ENCODE results near the gene PPP1R27. TPM values are rescaled to one million over a fixed set of nuclear protein-coding genes. Genes with fewer than 3 reads are reported as not detected.

PPP1R27 gene
- total RNA-seq, 1 experiment from 2014 or later: not detected

GRCh38 chr17:81858170-81858966 lies 23.5 kb upstream of the PPP1R27 start:
- Histone ChIP-seq H3K4me3 (ENCODE audit: low read depth, low read length, poor library complexity, severe bottlenecking) (peak overlapping the region; percentile 90), H3K36me3 (ENCODE audit: insufficient read depth, low read length, poor library complexity, severe bottlenecking) (peaks cover 59% of the 10 kb centered on the region), H3K9me3 (ENCODE audit: low read depth, low read length, poor library complexity, severe bottlenecking) (no peaks in the 10 kb centered on the region), H3K27me3 (replicated peaks; ENCODE audit: insufficient read depth, low read depth, low read length, poor library complexity) (no peaks in the 10 kb centered on the region), H3K4me1 (ENCODE audit: insufficient read depth, low read length, poor library complexity, severe bottlenecking) (peaks cover 20% of the 10 kb centered on the region), H3K27ac (ENCODE audit: low read depth, low read length, poor library complexity, severe bottlenecking) (no peak overlapping the region)
- TF ChIP-seq EZH2 (IDR thresholded peaks at IDR 0.05; ENCODE audit: borderline replicate concordance, low read depth, low read length, poor library complexity, severe bottlenecking) (no peak), CTCF (conservative IDR thresholded peaks at IDR 0.05; ENCODE audit: low read depth, low read length) (no peak)
- ChIA-PET CTCF (no interaction called here), POLR2A (ENCODE audit: low non-redundant PET) (no interaction called here)
- no peak for DNase-seq (ENCODE audit: low spot score)
- BruUV-seq (replicated peaks): no TSS peak
- intact Hi-C loops (cut with micrococcal nuclease; ENCODE audit: unreplicated experiment): no loop called here

- POLR2A ChIA-PET (ENCODE audit: low non-redundant PET): interaction anchor here (0.5 to 0.7 kb wide), 4 partner anchors 13 to 62 kb away, joined by 3 to 9 read pairs (median 4); no protein-coding TSS in a partner anchor
- intact Hi-C loops (cut with micrococcal nuclease; ENCODE audit: unreplicated experiment): no loop called here
- TF ChIP-seq CTCF (conservative IDR thresholded peaks at IDR 0.05; ENCODE audit: low read depth, low read length) (no peak), EZH2 (IDR thresholded peaks at IDR 0.05; ENCODE audit: borderline replicate concordance, low read depth, low read length, poor library complexity, severe bottlenecking) (no peak)
- Histone ChIP-seq H3K27me3 (replicated peaks; ENCODE audit: insufficient read depth, low read depth, low read length, poor library complexity) (no peaks in the 10 kb centered on the region), H3K9me3 (ENCODE audit: low read depth, low read length, poor library complexity, severe bottlenecking) (no peaks in the 10 kb centered on the region), H3K4me1 (ENCODE audit: insufficient read depth, low read length, poor library complexity, severe bottlenecking) (peaks cover 14% of the 10 kb centered on the region), H3K4me3 (ENCODE audit: low read depth, low read length, poor library complexity, severe bottlenecking) (no peak overlapping the region), H3K27ac (ENCODE audit: low read depth, low read length, poor library complexity, severe bottlenecking) (no peak overlapping the region), H3K36me3 (ENCODE audit: insufficient read depth, low read length, poor library complexity, severe bottlenecking) (peaks cover 77% of the 10 kb centered on the region)
- no TSS peak for BruUV-seq (replicated peaks)
- CTCF ChIA-PET: no interaction called here
- no peak for DNase-seq (ENCODE audit: low spot score)
Observed at GRCh38 chr17:81854974-81855774, 20.3 kb upstream of the PPP1R27 start.

DNA sequence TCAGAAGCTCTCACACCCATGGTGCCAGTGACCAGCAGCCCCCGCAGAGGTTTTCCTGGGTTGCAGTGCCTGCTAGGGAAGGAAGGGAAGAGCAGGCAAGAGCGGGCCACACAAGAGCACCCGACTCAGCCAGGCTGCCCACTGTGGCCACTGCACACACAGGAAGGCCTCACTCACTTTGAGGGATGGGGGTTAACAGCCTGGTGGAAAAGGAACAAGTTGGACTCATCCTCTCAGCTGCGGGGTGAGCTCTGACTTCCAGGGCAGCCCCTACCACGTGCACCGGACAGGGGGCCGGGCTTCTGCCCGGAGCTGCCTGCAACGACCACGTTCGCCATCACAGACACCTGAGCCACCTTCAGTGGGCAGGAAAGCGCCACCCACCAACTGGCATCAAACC lies 17.4 kb upstream of the PPP1R27 start:
- Histone ChIP-seq H3K27me3 (replicated peaks; ENCODE audit: insufficient read depth, low read depth, low read length, poor library complexity) (no peaks in the 10 kb centered on the region), H3K4me3 (ENCODE audit: low read depth, low read length, poor library complexity, severe bottlenecking) (no peak overlapping the region), H3K4me1 (ENCODE audit: insufficient read depth, low read length, poor library complexity, severe bottlenecking) (no peaks in the 10 kb centered on the region), H3K9me3 (ENCODE audit: low read depth, low read length, poor library complexity, severe bottlenecking) (no peaks in the 10 kb centered on the region), H3K36me3 (ENCODE audit: insufficient read depth, low read length, poor library complexity, severe bottlenecking) (peaks cover 77% of the 10 kb centered on the region), H3K27ac (ENCODE audit: low read depth, low read length, poor library complexity, severe bottlenecking) (no peak overlapping the region)
- CTCF ChIA-PET: no interaction called here
- BruUV-seq (replicated peaks): no TSS peak
- POLR2A ChIA-PET (ENCODE audit: low non-redundant PET): no interaction called here
- DNase-seq (ENCODE audit: low spot score): no peak
- no peak for TF ChIP-seq CTCF (conservative IDR thresholded peaks at IDR 0.05; ENCODE audit: low read depth, low read length)
- no peak for TF ChIP-seq EZH2 (IDR thresholded peaks at IDR 0.05; ENCODE audit: borderline replicate concordance, low read depth, low read length, poor library complexity, severe bottlenecking)
- intact Hi-C loops (cut with micrococcal nuclease; ENCODE audit: unreplicated experiment): no loop called here
